Measurements from ENCODE around the gene NPHP1.

GRCh38 chr2:110124939-110125691 is 79.7 kb downstream of the NPHP1 start:
- no peak for TF ChIP-seq CTCF (IDR thresholded peaks at IDR 0.05)
- no peak for TF ChIP-seq EZH2 (IDR thresholded peaks at IDR 0.05; ENCODE audit: borderline replicate concordance, insufficient read depth, low read depth, low read length, poor library complexity, severe bottlenecking)
